Transverse colon (tissue), 4 donors: ENCODE measurements around the gene DDX20.

Experiments used
- CTCF ChIP-seq, 5 experiments: fragments of 200-600 bp in 3 of 5; fragments of 450-650 bp in 2 of 5; sonication (generic) in 3 of 5; IDR thresholded peaks; 1 replicate in 2 of 5; 2 replicates in 3 of 5; pipeline ENCODE4 v1.5.1; 2016 to 2017; ENCODE audit warnings: antibody characterized with exemption in 5 of 5, inconsistent platforms in 3 of 5, mild to moderate bottlenecking in 2 of 5, moderate library complexity in 1 of 5
- POLR2A ChIP-seq: fragments of 450-650 bp; IDR thresholded peaks from one replicate; pipeline ENCODE4 v1.6.1; 2016; ENCODE audit warnings: antibody characterized with exemption, mild to moderate bottlenecking, moderate library complexity
- POLR2AphosphoS5 ChIP-seq, 3 donors: sonication (generic); formaldehyde crosslinking; IDR thresholded peaks; one replicate each; pipeline ENCODE4 v1.6.1; 2016; ENCODE audit warnings: antibody characterized with exemption in 3 of 3

- no peak for TF ChIP-seq POLR2A
- TF ChIP-seq CTCF (IDR thresholded peaks at IDR 0.05), result no peak
- TF ChIP-seq POLR2AphosphoS5 (IDR thresholded peaks at IDR 0.05), result no peak
Observed at GRCh38 chr1:111746614-111746999, 9.1 kb upstream of the DDX20 start.
